ENCODE results near the gene PRCD. TPM values are rescaled to one million over a fixed set of nuclear protein-coding genes. Genes with fewer than 3 reads are reported as not detected.

The PRCD gene
- total and polyA plus RNA-seq, 11 donors, result 1.1 to 7.6 (median 2.7) TPM

- TF ChIP-seq CTCF (IDR thresholded peaks at IDR 0.05) (no peak), POLR2A (IDR thresholded peaks at IDR 0.05) (no peak)
- H3K36me3 ChIP-seq, result no peaks in the 10 kb centered on the region
- DNase-seq (no peak), ATAC-seq (no peak)
- WGBS, 4 donors, result 62 to 78% (median 69%) methylated on average over 11 of the region's 11 CpGs
- H3K9me3 ChIP-seq, result no peaks in the 10 kb centered on the region
- intact Hi-C loops (cut with DNase I), result loop anchor here in 9 of 10 donors (1.0 to 5.0 kb wide), 4 partner anchors 23 to 84 kb away; partner anchors contain the start of gene AANAT (in 1 of the 9)
- H3K4me3 ChIP-seq, result no peak overlapping the region
- H3K27me3 ChIP-seq, result no peaks in the 10 kb centered on the region
- peak overlapping the region in 11 of 12 donors; percentile 0 to 84 (median 24) for H3K27ac ChIP-seq
- H3K4me1 ChIP-seq, result peaks cover 10 to 61% (median 48%) of the 10 kb centered on the region in 12 donors
Measured at GRCh38 chr17:76546556-76547182, 6.8 kb downstream of the PRCD start.

- TF ChIP-seq CTCF (IDR thresholded peaks at IDR 0.05), result peak; percentile 58 to 81 (median 75)
- TF ChIP-seq POLR2A (IDR thresholded peaks at IDR 0.05), result no peak
- peak in 4 of 5 donors; percentile 74 to 77 (median 75) for DNase-seq
- H3K4me1 ChIP-seq, result peaks cover 10 to 61% (median 46%) of the 10 kb centered on the region in 12 donors
- H3K27ac ChIP-seq, result peak overlapping the region in 11 of 12 donors; percentile 0 to 84 (median 24)
- 33 to 47% (median 33%) methylated on average over 3 of the region's 3 CpGs for WGBS, 4 donors
- no peaks in the 10 kb centered on the region for H3K36me3 ChIP-seq
- peak; percentile 19 to 67 (median 50) for ATAC-seq
- H3K27me3 ChIP-seq, result no peaks in the 10 kb centered on the region
- H3K4me3 ChIP-seq, result no peak overlapping the region
- intact Hi-C loops (cut with DNase I), result loop anchor here in 9 of 10 donors (1.0 to 5.0 kb wide), 4 partner anchors 24 to 85 kb away; partner anchors contain the start of gene AANAT (in 1 of the 9)
- H3K9me3 ChIP-seq, result no peaks in the 10 kb centered on the region
Measured at GRCh38 chr17:76547183-76547641, 7.4 kb downstream of the PRCD start.

GRCh38 chr17:76547642-76548202 is 7.9 kb downstream of the PRCD start:
- Histone ChIP-seq H3K4me1 (peaks cover 10 to 58% (median 46%) of the 10 kb centered on the region in 12 donors), H3K27me3 (no peaks in the 10 kb centered on the region), H3K27ac (no peak overlapping the region), H3K9me3 (no peaks in the 10 kb centered on the region), H3K36me3 (no peaks in the 10 kb centered on the region), H3K4me3 (no peak overlapping the region)
- no peak for ATAC-seq
- no peak for DNase-seq
- intact Hi-C loops (cut with DNase I), result loop anchor here in 9 of 10 donors (1.0 to 5.0 kb wide), 4 partner anchors 24 to 85 kb away; partner anchors contain the start of gene AANAT (in 1 of the 9)
- WGBS, 4 donors, result 72 to 89% (median 78%) methylated on average over 2 of the region's 2 CpGs
- no peak for TF ChIP-seq POLR2A (IDR thresholded peaks at IDR 0.05)

- Histone ChIP-seq H3K36me3 (no peaks in the 10 kb centered on the region), H3K27ac (peak overlapping the region in 2 of 12 donors; percentile 15 to 18), H3K27me3 (no peaks in the 10 kb centered on the region), H3K4me1 (peaks cover 10 to 50% (median 39%) of the 10 kb centered on the region in 12 donors), H3K9me3 (no peaks in the 10 kb centered on the region), H3K4me3 (no peak overlapping the region)
- TF ChIP-seq CTCF (IDR thresholded peaks at IDR 0.05) (no peak), POLR2A (IDR thresholded peaks at IDR 0.05) (no peak)
- ATAC-seq (no peak), DNase-seq (peak in 1 of 5 donors; percentile 14)
- intact Hi-C loops (cut with DNase I), result loop anchor here in 2 of 10 donors (5.0 kb wide), 2 partner anchors 81 to 86 kb away; partner anchors contain the start of gene AANAT (in 1 of the 2)
- 60 to 70% (median 64%) methylated on average over 8 to 9 of the region's 9 CpGs for WGBS, 4 donors
Measured at GRCh38 chr17:76548378-76549214, 8.8 kb downstream of the PRCD start.
